Nephron progenitor cell (in vitro differentiated cells): ENCODE measurements around the gene CLMP.

Experiments
- DNase-seq: peaks from one replicate; pipeline ENCODE4 v3.0.0; 2021
- H3K27ac Mint-ChIP-seq: 2 replicates; pipeline ENCODE4 v1.8.0; 2021; ENCODE audit warnings: mild to moderate bottlenecking, moderate library complexity, mixed read lengths
- H3K27me3 Mint-ChIP-seq: 2 replicates; pipeline ENCODE4 v1.8.0; 2021; ENCODE audit warnings: mild to moderate bottlenecking, low read depth, mixed read lengths; ENCODE audit not compliant: poor library complexity
- H3K36me3 Mint-ChIP-seq: 2 replicates; pipeline ENCODE4 v1.8.0; 2021; ENCODE audit warnings: low read depth, mixed read lengths
- H3K4me1 Mint-ChIP-seq: 2 replicates; pipeline ENCODE4 v1.8.0; 2021; ENCODE audit warnings: mixed read lengths
- H3K4me3 Mint-ChIP-seq: 2 replicates; pipeline ENCODE4 v1.8.0; 2021; ENCODE audit warnings: mild to moderate bottlenecking, moderate library complexity, mixed read lengths
- H3K9me3 Mint-ChIP-seq: 2 replicates; pipeline ENCODE4 v1.8.0; 2021; ENCODE audit warnings: mild to moderate bottlenecking, moderate library complexity, mixed read lengths
- CTCF ChIP-seq: fragments of 200-600 bp; sonication (generic); IDR thresholded peaks from 2 replicates; pipeline ENCODE4 v1.5.0; 2021; ENCODE audit warnings: antibody characterized with exemption

The CLMP gene

DNA sequence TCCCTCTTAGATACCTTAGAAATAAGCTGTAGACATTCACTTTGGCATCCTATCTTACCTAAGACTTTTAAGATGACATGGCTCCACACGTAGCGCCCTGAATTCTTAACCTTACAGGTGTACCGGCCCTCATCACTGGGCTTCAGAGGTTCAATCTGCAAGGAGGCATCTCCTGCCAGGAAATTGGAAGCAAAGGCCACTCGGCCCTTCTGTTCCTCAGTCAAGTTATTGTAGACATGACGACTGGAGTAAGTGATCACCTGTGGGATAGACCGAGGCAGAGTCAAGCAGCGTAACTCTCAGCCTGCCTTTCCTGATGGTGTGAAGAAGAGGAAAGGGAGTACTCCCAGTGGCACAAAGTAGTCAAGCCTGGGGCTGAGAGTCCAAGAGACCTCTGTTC lies 110.6 kb downstream of the CLMP start:
- H3K36me3 Mint-ChIP-seq, result peaks cover 53% of the 10 kb centered on the region
- H3K27me3 Mint-ChIP-seq, result peaks cover 2% of the 10 kb centered on the region
- H3K27ac Mint-ChIP-seq, result no peak overlapping the region
- DNase-seq, result no peak
- H3K4me1 Mint-ChIP-seq, result peaks cover 32% of the 10 kb centered on the region
- H3K9me3 Mint-ChIP-seq, result peaks cover 17% of the 10 kb centered on the region
- TF ChIP-seq CTCF, result no peak
- H3K4me3 Mint-ChIP-seq, result no peak overlapping the region

DNA sequence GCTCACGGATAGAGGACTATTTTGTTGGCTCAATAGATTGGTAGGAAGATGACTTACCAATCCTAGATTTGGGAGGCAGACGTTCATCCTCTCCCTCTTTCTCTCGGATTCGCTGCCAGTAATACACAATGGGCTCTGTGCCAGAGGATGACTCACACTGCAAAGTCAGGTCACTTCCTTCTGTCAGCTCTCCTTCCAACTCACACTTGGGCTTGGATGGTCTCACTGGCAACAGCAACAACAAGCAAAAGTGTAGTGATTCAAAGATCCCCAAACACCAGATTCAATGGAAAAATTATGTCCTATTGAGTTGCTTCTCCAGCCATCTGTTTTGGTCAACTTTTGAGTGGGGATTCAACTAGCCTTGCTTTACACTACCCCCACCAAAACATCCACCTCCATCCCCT lies 111.4 kb downstream of the CLMP start:
- peaks cover 37% of the 10 kb centered on the region for H3K4me1 Mint-ChIP-seq
- peaks cover 2% of the 10 kb centered on the region for H3K27me3 Mint-ChIP-seq
- peaks cover 17% of the 10 kb centered on the region for H3K9me3 Mint-ChIP-seq
- H3K36me3 Mint-ChIP-seq, result peaks cover 58% of the 10 kb centered on the region
- no peak overlapping the region for H3K27ac Mint-ChIP-seq
- no peak overlapping the region for H3K4me3 Mint-ChIP-seq
- no peak for TF ChIP-seq CTCF
- no peak for DNase-seq

DNA sequence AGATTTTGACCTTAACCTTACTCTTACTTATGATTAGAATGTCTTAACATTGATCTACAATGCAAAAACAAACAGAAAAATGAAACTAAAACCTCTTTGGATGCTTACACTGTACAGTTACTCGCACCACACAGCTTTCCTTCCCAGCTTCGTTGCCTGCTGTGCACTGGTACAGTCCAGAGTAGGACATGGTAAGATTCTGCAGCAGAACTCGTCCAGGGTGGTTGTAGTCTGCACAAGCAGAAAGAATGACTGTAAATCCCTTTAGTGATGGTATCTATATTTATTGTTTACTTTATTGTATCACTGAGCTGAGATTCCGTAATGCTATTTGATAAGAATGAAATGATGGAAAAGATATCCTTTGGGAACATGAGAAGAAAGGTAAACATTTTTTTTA lies 112.1 kb downstream of the CLMP start:
- Mint-ChIP-seq H3K36me3 (peaks cover 54% of the 10 kb centered on the region), H3K27ac (peak overlapping the region; percentile 95), H3K4me1 (peaks cover 37% of the 10 kb centered on the region), H3K9me3 (peaks cover 17% of the 10 kb centered on the region), H3K4me3 (no peak overlapping the region), H3K27me3 (peaks cover 2% of the 10 kb centered on the region)
- DNase-seq, result no peak
- TF ChIP-seq CTCF, result no peak

- H3K36me3 Mint-ChIP-seq, result peaks cover 55% of the 10 kb centered on the region
- peaks cover 35% of the 10 kb centered on the region for H3K4me1 Mint-ChIP-seq
- H3K4me3 Mint-ChIP-seq, result no peak overlapping the region
- TF ChIP-seq CTCF, result no peak
- H3K27ac Mint-ChIP-seq, result peak overlapping the region; percentile 39
- peaks cover 17% of the 10 kb centered on the region for H3K9me3 Mint-ChIP-seq
- peaks cover 2% of the 10 kb centered on the region for H3K27me3 Mint-ChIP-seq
- no peak for DNase-seq
Observed at GRCh38 chr11:123080015-123080414, 115.0 kb downstream of the CLMP start.

DNA sequence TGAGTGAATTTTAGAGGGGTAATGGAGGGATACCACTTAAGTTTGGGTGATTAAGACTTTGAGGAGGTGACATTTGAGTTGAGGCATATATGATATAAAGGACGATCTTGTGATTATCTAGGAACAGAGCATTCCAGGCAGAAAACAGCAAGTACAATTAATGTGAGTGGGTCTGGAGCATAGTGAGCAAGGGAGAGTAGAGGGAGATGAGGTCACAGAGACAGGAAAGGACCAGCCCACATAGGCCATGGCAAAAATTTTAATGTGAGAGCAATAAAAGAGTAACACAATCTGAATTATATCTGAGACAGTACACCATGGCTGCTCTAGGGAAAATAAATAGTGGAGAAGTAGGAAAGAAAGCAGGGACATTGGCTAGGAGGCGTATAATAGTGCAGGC lies 118.6 kb downstream of the CLMP start:
- H3K27me3 Mint-ChIP-seq, result no peaks in the 10 kb centered on the region
- H3K4me3 Mint-ChIP-seq, result no peak overlapping the region
- H3K27ac Mint-ChIP-seq, result no peak overlapping the region
- peaks cover 22% of the 10 kb centered on the region for H3K4me1 Mint-ChIP-seq
- DNase-seq, result no peak
- no peaks in the 10 kb centered on the region for H3K9me3 Mint-ChIP-seq
- TF ChIP-seq CTCF, result no peak
- peaks cover 54% of the 10 kb centered on the region for H3K36me3 Mint-ChIP-seq

GRCh38 chr11:123073343-123074057 lies 121.5 kb downstream of the CLMP start:
- no peak for TF ChIP-seq CTCF
- Mint-ChIP-seq H3K27me3 (no peaks in the 10 kb centered on the region), H3K4me1 (peaks cover 22% of the 10 kb centered on the region), H3K4me3 (no peak overlapping the region), H3K36me3 (peaks cover 51% of the 10 kb centered on the region), H3K27ac (peak overlapping the region; percentile 86), H3K9me3 (no peaks in the 10 kb centered on the region)
- no peak for DNase-seq
